Activated T-helper 17 cell treated with anti-CD3 and anti-CD28 coated beads, Interleukin-2, amount 50 U/mL, for 72 hours (primary cell): ENCODE measurements around the gene ARHGAP6. TPM values are rescaled to one million over a fixed set of nuclear protein-coding genes. Genes with fewer than 3 reads are reported as not detected.
A peak's percentile ranks its signal among the peaks of the same experiment; 100 is the strongest.
"Not testable (repeated sequence)": the region's sequence is repeated elsewhere in the genome, so short reads cannot be mapped to it uniquely, and the experiment has no call there.

Source experiments
- ATAC-seq: fragments of 150-1000 bp; cut with Tn5 transposase; replicated peaks from 2 replicates; pipeline ENCODE4 v1.10.0; 2021; ENCODE audit warnings: mild to moderate bottlenecking, moderate library complexity
- H3K27ac Mint-ChIP-seq: one replicate; pipeline ENCODE4 v1.8.0; 2022; ENCODE audit warnings: mixed read lengths
- H3K27me3 Mint-ChIP-seq: one replicate; pipeline ENCODE4 v1.8.0; 2022; ENCODE audit warnings: mixed read lengths
- H3K36me3 Mint-ChIP-seq: one replicate; pipeline ENCODE4 v1.8.0; 2022; ENCODE audit warnings: low read depth, mild to moderate bottlenecking, mixed read lengths
- H3K4me1 Mint-ChIP-seq: one replicate; pipeline ENCODE4 v1.8.0; 2022; ENCODE audit warnings: mixed read lengths
- H3K4me3 Mint-ChIP-seq: one replicate; pipeline ENCODE4 v1.8.0; 2022; ENCODE audit warnings: mild to moderate bottlenecking, mixed read lengths
- H3K9me3 Mint-ChIP-seq: one replicate; pipeline ENCODE4 v1.8.0; 2022; ENCODE audit warnings: mixed read lengths
- total RNA-seq, 2 donors: library from RNA; stranded (reverse); gene quantifications; one replicate each; pipeline ENCODE4 v1.2.3, GENCODE V29; 2022

Gene ARHGAP6
- total RNA-seq, 2 donors from 2014 or later = not detected

GRCh38 chrX:11148401-11148800 lies 517.3 kb downstream of the ARHGAP6 start:
- no peak overlapping the region for H3K4me3 Mint-ChIP-seq
- no peaks in the 10 kb centered on the region for H3K4me1 Mint-ChIP-seq
- H3K36me3 Mint-ChIP-seq = no peaks in the 10 kb centered on the region
- no peak for ATAC-seq
- H3K27me3 Mint-ChIP-seq = no peaks in the 10 kb centered on the region
- no peaks in the 10 kb centered on the region for H3K9me3 Mint-ChIP-seq
- no peak overlapping the region for H3K27ac Mint-ChIP-seq

DNA sequence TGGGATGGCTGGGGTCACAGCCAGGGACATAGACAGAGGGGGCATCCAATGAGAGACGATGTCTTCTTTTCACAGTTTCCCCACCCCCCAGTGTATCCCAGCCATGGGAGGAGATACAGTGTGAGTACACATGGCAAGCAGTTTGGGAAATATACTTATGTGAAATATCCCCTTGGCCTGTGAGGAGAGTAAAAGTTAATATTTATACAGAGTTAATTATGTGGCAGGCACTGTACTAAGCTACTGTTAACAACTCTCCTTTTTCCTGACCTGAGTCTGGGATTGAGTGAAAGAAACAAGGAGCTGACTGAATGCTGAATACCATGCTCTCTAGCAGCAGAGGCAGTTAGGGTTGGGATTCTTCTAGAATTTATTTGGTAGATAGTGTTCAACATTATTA lies 519.3 kb downstream of the ARHGAP6 start:
- Mint-ChIP-seq H3K27me3 (no peaks in the 10 kb centered on the region), H3K27ac (no peak overlapping the region), H3K9me3 (no peaks in the 10 kb centered on the region), H3K36me3 (no peaks in the 10 kb centered on the region), H3K4me1 (no peaks in the 10 kb centered on the region), H3K4me3 (no peak overlapping the region)
- ATAC-seq = no peak

DNA sequence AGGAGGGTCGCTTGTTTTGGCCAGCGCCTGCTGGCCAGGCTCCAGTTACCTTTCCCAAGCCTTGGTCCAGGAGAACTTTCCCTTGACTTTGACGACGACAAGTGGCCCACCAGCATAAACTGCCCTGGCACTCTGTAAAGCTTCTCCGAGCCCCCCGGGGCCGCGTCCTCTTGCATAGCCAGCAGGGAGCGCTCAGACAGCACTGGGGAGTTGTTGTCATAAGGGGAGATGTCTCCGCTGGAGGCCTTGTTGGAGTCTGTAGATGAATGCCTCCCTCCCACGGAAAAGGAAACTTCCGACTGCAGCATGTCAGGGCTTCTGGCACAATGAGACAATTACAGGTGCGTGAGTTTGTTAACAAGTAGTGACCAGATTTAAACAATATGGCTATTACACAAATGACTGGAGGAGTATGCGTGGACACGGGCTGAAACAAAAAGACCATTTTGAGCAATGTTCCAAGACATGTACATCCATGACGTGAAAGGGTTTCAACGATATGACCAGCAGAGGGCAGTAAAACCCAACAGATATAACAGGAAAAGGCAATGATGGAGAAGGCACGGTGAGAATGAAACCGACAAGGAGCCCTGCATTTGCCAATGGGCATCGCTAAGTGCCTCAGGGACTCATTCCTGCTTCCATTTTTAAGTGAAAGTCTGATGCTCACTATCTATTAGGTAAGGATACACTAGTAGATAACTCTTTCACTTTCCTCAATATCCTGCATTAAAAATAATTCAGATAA lies 521.6 kb downstream of the ARHGAP6 start:
- Mint-ChIP-seq H3K27ac (no peak overlapping the region), H3K4me3 (peak overlapping the region; percentile 31), H3K4me1 (no peaks in the 10 kb centered on the region), H3K9me3 (no peaks in the 10 kb centered on the region), H3K27me3 (no peaks in the 10 kb centered on the region), H3K36me3 (no peaks in the 10 kb centered on the region)
- peak; percentile 65 for ATAC-seq

DNA sequence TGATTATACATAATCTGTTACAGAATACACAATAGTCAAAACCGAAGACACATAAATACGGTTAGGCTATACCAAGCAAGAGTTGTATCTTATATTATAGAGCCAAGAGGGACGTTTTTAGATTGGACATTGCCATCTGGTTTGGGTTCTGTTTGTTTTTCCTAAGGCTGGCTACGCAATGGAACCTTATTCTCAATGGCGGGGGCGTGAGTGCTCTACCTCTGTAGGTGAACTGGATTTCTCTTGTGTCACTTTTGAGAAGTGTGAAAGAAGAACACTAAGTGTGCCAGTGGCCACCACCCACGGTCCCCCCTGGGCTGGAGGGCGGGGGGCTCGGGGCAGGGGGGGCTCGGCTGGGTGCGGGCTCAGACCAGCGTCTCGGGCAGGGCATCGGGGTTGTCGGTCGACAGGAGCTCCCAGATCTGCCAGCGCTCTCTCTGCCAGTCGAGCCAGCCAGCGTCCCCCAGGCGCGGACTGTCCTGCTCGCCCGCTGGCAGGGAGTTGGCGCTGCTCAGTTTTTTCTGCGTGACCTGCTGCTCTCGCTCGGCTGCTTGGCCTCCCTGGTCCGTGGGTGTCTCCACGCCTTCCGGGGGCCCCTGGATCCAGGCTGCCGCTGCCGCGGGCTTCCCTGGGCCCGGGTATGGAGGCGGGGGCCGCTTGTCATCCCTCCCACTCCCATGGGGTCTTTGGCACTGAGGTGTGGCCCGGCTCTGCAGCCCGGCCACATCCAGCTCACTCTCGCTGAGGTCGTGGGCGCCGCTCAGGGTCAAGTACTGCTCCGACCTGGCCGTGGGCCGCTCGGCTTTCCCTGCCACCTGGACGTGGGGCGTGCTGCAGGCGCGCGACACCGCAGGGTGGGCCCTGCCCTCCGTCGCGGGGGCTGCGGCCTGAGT lies 527.0 kb downstream of the ARHGAP6 start:
- H3K4me3 Mint-ChIP-seq = no peak overlapping the region
- no peaks in the 10 kb centered on the region for H3K27me3 Mint-ChIP-seq

DNA sequence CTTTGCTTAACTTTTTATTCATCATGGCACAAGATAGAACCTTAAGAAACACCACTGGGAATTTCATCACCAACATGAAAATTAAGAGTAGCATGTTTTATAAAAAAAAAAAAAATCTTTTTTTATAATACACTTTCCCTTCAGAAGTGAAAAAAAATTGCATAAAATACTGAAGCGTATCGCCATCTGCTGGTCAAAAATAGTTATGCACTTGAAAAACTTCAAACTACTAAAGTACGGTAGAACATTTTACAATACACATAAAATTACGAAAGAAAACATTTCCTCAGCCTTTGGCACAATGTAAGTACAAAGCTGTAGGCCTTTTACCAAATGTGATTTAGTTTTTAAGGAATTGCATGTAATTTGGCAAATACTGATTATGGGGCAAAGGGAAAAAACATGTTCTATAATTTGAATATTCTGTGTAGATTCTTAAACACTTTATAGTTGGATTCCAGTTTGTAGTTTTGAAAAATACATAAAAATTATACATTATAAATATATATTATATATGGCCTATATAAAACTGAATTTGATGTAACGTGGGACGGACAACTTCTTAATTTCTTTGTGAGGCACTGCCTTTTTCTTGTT lies 528.1 kb downstream of the ARHGAP6 start:
- H3K27ac Mint-ChIP-seq = no peak overlapping the region
- no peaks in the 10 kb centered on the region for H3K36me3 Mint-ChIP-seq
- no peak for ATAC-seq
- H3K4me1 Mint-ChIP-seq = no peaks in the 10 kb centered on the region
- H3K9me3 Mint-ChIP-seq = no peaks in the 10 kb centered on the region
- H3K4me3 Mint-ChIP-seq = no peak overlapping the region
- no peaks in the 10 kb centered on the region for H3K27me3 Mint-ChIP-seq

More for the DNA sequence above, 527.0 kb downstream of the ARHGAP6 start:
- H3K27ac Mint-ChIP-seq = no peak overlapping the region
- no peaks in the 10 kb centered on the region for H3K4me1 Mint-ChIP-seq
- no peaks in the 10 kb centered on the region for H3K36me3 Mint-ChIP-seq
- H3K9me3 Mint-ChIP-seq = no peaks in the 10 kb centered on the region
- no peak for ATAC-seq

DNA sequence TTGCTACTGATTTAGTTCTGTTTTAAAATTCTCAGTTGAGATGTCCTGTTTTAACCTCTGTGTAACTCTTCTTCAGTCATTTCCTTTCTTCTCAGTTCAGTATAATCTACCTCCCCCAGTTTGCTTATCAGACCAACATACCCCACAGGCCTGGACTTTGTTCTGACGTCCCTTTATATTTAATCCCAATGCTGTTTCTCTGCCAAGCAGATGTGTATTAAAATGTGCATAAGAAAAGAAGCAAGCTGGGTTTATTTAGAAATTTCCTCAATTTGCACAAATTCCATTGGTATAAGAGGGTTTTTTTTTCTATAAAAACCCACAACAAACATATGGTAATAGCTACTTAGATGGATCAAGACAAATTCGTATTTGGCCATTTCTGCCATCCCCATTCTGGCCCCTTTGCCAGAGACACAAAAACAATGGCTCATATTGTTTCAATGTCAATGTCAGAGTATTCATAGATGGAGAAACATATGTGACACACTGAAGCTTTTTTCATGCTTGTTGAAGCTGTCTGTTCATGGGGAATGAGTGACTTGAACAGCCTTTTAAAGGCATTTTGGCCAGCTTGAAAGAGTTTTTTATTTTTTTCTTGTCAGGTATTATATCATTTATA lies 530.0 kb downstream of the ARHGAP6 start:
- Mint-ChIP-seq H3K4me1 (no peaks in the 10 kb centered on the region), H3K27me3 (no peaks in the 10 kb centered on the region), H3K9me3 (no peaks in the 10 kb centered on the region), H3K36me3 (no peaks in the 10 kb centered on the region), H3K27ac (no peak overlapping the region), H3K4me3 (no peak overlapping the region)
- ATAC-seq = no peak

DNA sequence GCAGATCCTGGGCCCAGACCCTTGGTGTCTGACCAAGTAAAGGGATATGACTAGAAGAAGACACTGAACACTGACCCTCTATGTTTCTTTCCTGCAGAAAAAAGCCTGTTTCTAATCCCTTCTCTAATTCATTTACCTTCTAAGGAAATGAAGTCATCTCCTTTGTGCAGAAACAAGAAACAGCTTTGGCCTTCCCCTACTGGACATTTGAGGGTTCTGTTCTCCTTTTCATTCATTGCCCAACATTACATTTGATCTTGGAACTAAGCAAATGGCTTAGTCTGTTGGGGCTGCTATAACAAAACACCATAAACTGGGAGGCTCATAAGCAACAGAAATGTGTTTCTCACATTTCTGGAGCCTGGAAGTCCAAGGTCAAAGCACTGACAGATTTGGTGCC lies 534.6 kb downstream of the ARHGAP6 start:
- Mint-ChIP-seq H3K27me3 (no peaks in the 10 kb centered on the region), H3K9me3 (no peaks in the 10 kb centered on the region), H3K27ac (no peak overlapping the region), H3K36me3 (no peaks in the 10 kb centered on the region), H3K4me3 (no peak overlapping the region), H3K4me1 (no peaks in the 10 kb centered on the region)
- ATAC-seq = no peak

DNA sequence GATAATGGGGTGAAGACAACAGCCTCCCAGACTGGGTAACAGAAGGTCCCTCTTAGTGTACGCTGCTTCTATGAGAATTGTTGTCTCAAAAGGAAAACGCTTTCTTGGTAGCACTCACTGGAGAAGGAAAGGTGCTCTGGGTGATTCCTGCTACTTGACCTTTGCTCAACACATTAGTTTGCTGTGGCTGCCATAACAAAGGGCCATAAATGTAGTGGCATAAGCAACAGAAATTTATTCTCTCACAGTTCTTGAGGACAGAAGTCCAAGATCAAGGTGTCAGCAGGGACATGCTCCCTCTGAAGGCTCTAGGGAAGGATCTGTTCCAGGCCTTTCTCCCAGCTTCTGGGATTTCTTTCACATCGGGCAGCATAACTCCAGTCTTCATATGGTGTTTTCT lies 535.6 kb downstream of the ARHGAP6 start:
- no peaks in the 10 kb centered on the region for H3K27me3 Mint-ChIP-seq
- no peak overlapping the region for H3K27ac Mint-ChIP-seq
- H3K9me3 Mint-ChIP-seq = no peaks in the 10 kb centered on the region
- no peak overlapping the region for H3K4me3 Mint-ChIP-seq
- no peak for ATAC-seq
- H3K4me1 Mint-ChIP-seq = no peaks in the 10 kb centered on the region
- H3K36me3 Mint-ChIP-seq = no peaks in the 10 kb centered on the region

DNA sequence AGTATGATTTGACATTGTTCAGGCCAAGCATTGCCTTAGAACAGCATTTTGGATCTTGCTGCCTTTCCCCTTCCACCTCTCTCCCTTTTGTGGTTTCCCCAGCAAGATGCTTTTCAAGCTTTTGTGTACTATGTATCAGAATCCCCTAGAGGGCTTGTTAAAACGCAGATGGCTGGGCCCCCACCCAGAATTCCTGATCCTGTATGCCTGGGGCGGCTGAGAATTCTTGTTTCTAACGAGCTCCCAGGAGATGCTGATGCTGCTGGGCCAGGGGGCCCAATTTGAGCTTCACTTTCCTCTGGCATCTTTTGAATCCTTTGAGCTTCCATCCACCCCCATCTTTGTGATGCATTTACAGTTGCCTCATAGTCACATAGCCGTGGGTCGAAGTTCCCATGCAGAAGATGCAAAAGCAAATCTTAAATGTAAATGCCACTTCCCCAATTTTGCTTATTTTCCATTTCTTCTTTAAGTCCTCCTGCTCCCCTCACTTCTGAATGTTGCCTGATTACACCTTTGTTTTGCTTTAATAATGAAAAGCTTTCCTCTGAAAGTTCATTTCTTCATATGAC lies 536.1 kb downstream of the ARHGAP6 start:
- H3K27me3 Mint-ChIP-seq = no peaks in the 10 kb centered on the region
- H3K4me3 Mint-ChIP-seq = no peak overlapping the region
- H3K27ac Mint-ChIP-seq = no peak overlapping the region
- H3K4me1 Mint-ChIP-seq = no peaks in the 10 kb centered on the region
- ATAC-seq = no peak
- H3K9me3 Mint-ChIP-seq = no peaks in the 10 kb centered on the region
- H3K36me3 Mint-ChIP-seq = no peaks in the 10 kb centered on the region

DNA sequence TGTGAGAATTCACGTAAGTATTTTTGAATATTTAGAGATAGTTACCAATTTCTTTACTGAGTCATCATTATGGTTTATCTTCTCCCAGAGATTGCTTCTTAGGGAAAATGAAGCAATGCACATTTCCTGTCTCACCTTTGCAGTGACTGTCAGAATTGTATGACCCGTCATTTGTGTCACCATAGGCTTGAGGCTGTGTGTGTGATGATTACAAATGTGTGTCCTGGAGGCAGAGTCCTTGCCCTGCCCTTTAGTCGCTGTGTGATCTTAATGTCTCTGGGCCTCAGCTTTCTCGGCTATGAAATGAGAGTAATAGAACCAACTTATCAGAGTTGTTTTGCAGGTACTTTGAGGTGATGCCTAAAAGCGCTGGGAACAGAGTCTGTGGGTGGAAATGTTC lies 540.7 kb downstream of the ARHGAP6 start:
- H3K36me3 Mint-ChIP-seq = peaks cover 33% of the 10 kb centered on the region
- no peak overlapping the region for H3K4me3 Mint-ChIP-seq
- H3K4me1 Mint-ChIP-seq = no peaks in the 10 kb centered on the region
- H3K9me3 Mint-ChIP-seq = no peaks in the 10 kb centered on the region
- no peak overlapping the region for H3K27ac Mint-ChIP-seq
- no peaks in the 10 kb centered on the region for H3K27me3 Mint-ChIP-seq
- no peak for ATAC-seq

DNA sequence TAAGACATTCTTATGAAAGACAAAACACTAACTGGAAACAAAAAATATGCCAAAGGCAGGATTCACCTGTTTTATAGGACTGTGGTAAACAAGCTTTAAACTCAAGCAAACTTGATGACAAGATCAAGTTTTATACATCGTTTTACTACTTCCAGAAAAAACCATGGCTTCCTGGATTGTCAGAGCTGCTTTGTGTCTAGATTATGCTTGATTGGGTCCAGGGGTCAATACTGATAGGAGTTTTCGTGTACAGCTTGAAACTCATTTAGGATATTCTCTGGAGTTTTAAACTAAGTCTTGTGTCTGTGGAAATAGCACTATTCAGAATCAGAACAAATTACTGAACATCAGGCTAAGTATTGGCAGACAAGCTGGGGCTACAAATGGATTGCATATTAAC lies 541.6 kb downstream of the ARHGAP6 start:
- H3K4me3 Mint-ChIP-seq = no peak overlapping the region
- no peaks in the 10 kb centered on the region for H3K27me3 Mint-ChIP-seq
- ATAC-seq = no peak
- H3K9me3 Mint-ChIP-seq = no peaks in the 10 kb centered on the region
- H3K36me3 Mint-ChIP-seq = peaks cover 42% of the 10 kb centered on the region
- H3K4me1 Mint-ChIP-seq = no peaks in the 10 kb centered on the region
- no peak overlapping the region for H3K27ac Mint-ChIP-seq

- not testable (repeated sequence) for ATAC-seq, H3K4me1 Mint-ChIP-seq, H3K9me3 Mint-ChIP-seq, H3K27me3 Mint-ChIP-seq, H3K4me3 Mint-ChIP-seq, H3K27ac Mint-ChIP-seq
- peaks cover 53% of the 10 kb centered on the region for H3K36me3 Mint-ChIP-seq
Observed at GRCh38 chrX:11123087-11123486, 542.6 kb downstream of the ARHGAP6 start.

DNA sequence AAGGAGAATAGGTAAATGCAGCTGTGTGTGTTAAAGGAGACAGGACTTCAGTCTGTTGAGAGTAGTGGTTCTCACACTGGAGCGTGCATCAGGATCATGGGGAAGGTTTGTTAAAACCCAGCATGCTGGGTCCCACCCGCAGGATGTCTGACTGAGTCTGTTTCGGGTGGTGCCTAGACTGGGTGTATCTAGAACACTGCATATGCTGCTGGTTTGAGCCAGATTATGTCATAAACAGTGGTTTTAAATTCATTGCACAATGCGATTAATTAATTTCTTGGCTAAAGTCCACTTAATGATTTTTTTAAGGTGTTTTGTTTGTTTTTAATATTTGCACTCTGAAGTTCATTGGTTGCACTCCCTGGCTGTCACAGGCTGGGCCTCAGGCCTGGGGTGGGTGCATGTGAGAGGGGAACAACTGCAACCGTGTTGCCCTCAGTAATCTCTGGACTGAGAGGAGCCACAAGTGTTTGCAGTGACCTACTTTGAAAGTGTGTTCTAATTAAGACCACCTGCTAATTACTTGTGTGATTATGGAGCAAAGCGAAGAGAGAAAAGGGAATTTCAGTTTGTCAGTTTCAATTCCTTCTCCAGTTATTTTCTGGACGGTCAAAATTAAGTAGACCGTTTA lies 546.3 kb downstream of the ARHGAP6 start:
- Mint-ChIP-seq H3K27me3 (no peaks in the 10 kb centered on the region), H3K4me1 (no peaks in the 10 kb centered on the region), H3K9me3 (no peaks in the 10 kb centered on the region), H3K27ac (no peak overlapping the region), H3K4me3 (no peak overlapping the region), H3K36me3 (peaks cover 89% of the 10 kb centered on the region)
- ATAC-seq = no peak

DNA sequence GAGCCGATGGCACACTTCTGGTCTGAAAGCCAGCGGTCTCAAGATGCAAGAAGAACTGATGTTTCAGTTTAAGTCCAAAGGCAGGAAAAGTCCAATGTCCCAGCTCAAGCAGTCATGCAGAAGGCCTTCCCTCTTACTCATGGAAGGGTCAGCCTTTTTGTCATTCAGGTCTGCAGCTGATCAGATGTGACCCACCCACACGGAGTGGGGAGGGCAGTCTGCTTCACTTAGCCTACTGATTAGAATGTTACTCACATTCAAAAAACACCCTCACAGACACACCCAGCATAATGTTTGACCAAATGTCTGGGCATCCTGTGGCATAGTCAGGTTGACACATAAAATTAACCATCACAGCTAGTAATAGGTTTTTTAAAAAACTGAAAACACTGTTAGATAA lies 548.0 kb downstream of the ARHGAP6 start:
- no peaks in the 10 kb centered on the region for H3K9me3 Mint-ChIP-seq
- no peak overlapping the region for H3K27ac Mint-ChIP-seq
- H3K36me3 Mint-ChIP-seq = peaks cover 97% of the 10 kb centered on the region
- H3K27me3 Mint-ChIP-seq = no peaks in the 10 kb centered on the region
- no peak overlapping the region for H3K4me3 Mint-ChIP-seq
- no peak for ATAC-seq
- H3K4me1 Mint-ChIP-seq = peaks cover 6% of the 10 kb centered on the region
